Spinal cord (tissue), 10 donors: Measurements from ENCODE around the gene FAM114A2. TPM values are rescaled to one million over a fixed set of nuclear protein-coding genes. Genes with fewer than 3 reads are reported as not detected.

Experiments used
- DNase-seq, 6 donors: peaks; one replicate each; pipeline versions ENCODE4 v3.0.0 to v3.0.0-alpha.2; 2013 to 2015; ENCODE audit warnings: low spot score in 6 of 6, low read depth in 4 of 6
- H3K27ac ChIP-seq: one replicate; pipeline ENCODE4 v1.5.1; 2013; ENCODE audit warnings: low read depth, low read length, control low read depth
- H3K27me3 ChIP-seq: one replicate; pipeline ENCODE4 v1.6.1; 2013; ENCODE audit warnings: low read length; ENCODE audit not compliant: control insufficient read depth, insufficient read depth
- H3K36me3 ChIP-seq: one replicate; pipeline ENCODE4 v1.6.1; 2013; ENCODE audit warnings: low read length; ENCODE audit not compliant: control insufficient read depth, insufficient read depth
- H3K4me1 ChIP-seq: one replicate; pipeline ENCODE4 v1.6.1; 2013; ENCODE audit warnings: low read length; ENCODE audit not compliant: control insufficient read depth, insufficient read depth
- H3K4me3 ChIP-seq: one replicate; pipeline ENCODE4 v1.5.1; 2013; ENCODE audit warnings: low read depth, low read length, control low read depth
- H3K9me3 ChIP-seq: one replicate; pipeline ENCODE4 v1.6.1; 2013; ENCODE audit warnings: low read length; ENCODE audit not compliant: control insufficient read depth, insufficient read depth
- WGBS: methylation state at CpG from one replicate; pipeline ENCODE4 v1.1.5; 2013; ENCODE audit warnings: missing lambda C conversion rate; ENCODE audit not compliant: insufficient coverage; 5-methylcytosine and 5-hydroxymethylcytosine counted together
- polyA plus RNA-seq, 2 donors: library from polyadenylated mRNA; unstranded; fragments of 120-200 nt; gene quantifications; one replicate each; pipeline ENCODE4 v1.2.1, GENCODE V29; 2013; ENCODE audit not compliant: insufficient read length in 2 of 2
- total RNA-seq, 2 donors: library from RNA; depleted of rRNA in 1 of 2; stranded (reverse); fragments of 120-200 nt in 1 of 2; fragments of >200 nt in 1 of 2; gene quantifications; one replicate each; pipeline versions ENCODE4 v1.2.3 to v1.2.4, GENCODE V29; 2013 to 2014
- donor health status: healthy.

The FAM114A2 gene
- total and polyA plus RNA-seq, 4 donors, result 16.4 to 54.3 (median 27.1) TPM

- Histone ChIP-seq H3K4me1 (no peaks in the 10 kb centered on the region), H3K27me3 (no peaks in the 10 kb centered on the region), H3K4me3 (no peak overlapping the region), H3K27ac (no peak overlapping the region), H3K9me3 (no peaks in the 10 kb centered on the region), H3K36me3 (no peaks in the 10 kb centered on the region)
- no peak for DNase-seq
Measured at GRCh38 chr5:153974813-153975163, 63.9 kb downstream of the FAM114A2 start.

DNA sequence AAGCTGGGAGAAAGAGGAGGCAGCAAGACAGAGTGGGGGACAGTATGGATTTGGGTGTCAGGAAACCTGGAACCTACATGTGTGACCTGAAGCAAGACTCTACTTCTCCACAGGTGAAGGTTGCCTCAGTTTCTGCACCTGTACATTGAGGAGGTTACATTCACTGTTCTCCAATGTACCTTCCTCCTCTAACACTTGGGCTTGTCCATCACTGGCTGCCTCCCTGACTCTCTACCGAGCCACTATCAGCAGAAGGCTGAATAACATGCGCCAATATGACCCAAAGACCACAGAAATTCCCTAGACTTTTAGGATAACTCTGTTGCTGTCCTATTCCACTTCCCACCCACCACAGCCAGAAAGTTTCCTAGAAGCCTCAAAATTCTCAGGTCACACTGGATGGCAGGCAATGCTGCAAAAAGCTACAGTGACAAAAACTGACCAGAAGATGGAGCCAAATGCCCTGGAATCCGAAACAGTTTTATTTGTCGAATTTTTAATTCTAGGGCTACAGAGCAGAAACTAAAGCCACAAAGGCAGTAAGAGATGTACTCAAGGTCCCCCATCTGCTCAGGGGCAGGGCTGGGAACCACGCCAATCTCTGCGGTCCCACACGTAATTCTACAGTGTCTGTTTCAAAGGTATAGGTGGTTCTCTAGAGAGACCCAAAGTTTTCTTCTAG lies 64.4 kb downstream of the FAM114A2 start:
- H3K9me3 ChIP-seq, result no peaks in the 10 kb centered on the region
- no peaks in the 10 kb centered on the region for H3K36me3 ChIP-seq
- peak; percentile 27 to 91 (median 50) for DNase-seq
- WGBS, result 17% methylated on average over 7 of the region's 7 CpGs
- H3K4me3 ChIP-seq, result no peak overlapping the region
- no peak overlapping the region for H3K27ac ChIP-seq
- no peaks in the 10 kb centered on the region for H3K27me3 ChIP-seq
- H3K4me1 ChIP-seq, result no peaks in the 10 kb centered on the region

GRCh38 chr5:153972240-153972639 lies 66.5 kb downstream of the FAM114A2 start:
- H3K9me3 ChIP-seq, result no peaks in the 10 kb centered on the region
- H3K27me3 ChIP-seq, result no peaks in the 10 kb centered on the region
- H3K27ac ChIP-seq, result no peak overlapping the region
- no peak for DNase-seq
- no peaks in the 10 kb centered on the region for H3K36me3 ChIP-seq
- no peaks in the 10 kb centered on the region for H3K4me1 ChIP-seq
- WGBS, result 96% methylated on average over 2 of the region's 2 CpGs
- H3K4me3 ChIP-seq, result no peak overlapping the region

DNA sequence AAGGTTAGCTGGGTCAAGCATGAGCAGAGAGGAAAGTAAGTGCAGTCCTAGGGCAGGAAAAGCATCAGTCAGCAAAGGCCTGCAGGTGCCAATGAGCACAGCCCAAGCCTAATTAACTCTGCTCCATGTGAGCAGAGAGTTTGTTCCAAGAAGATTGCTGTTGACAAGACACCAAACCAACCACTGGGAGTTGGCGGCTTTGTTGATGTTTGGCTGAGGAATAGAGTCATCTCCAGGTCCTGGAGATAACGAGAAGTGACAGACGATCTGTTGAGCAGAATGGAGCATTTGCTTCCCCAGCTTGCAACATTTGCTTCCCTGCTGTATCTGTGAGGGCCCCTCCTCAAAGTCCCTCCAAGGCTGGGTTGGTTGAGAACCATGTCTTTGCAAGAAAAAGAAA lies 68.2 kb downstream of the FAM114A2 start:
- H3K9me3 ChIP-seq, result no peaks in the 10 kb centered on the region
- DNase-seq, result no peak
- H3K36me3 ChIP-seq, result no peaks in the 10 kb centered on the region
- WGBS, result 89% methylated on average over 3 of the region's 3 CpGs
- H3K4me3 ChIP-seq, result no peak overlapping the region
- H3K4me1 ChIP-seq, result no peaks in the 10 kb centered on the region
- H3K27ac ChIP-seq, result no peak overlapping the region
- H3K27me3 ChIP-seq, result no peaks in the 10 kb centered on the region

DNA sequence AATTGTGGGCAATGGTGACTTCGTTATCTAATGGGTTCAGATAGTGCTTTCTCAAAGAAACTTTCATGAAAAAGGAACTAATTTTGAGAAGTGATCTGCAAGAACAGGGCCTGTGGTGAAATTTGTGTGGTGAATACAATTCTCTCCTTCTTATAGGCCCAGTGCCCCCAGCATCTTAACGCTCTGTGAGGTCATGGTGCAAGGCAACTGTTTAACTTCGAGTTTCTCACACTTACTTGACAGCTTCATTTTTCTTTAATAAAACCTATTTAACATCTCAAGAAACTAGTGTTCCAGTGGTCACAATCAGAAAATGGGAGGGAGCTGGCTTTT lies 69.2 kb downstream of the FAM114A2 start:
- DNase-seq, result no peak
- no peaks in the 10 kb centered on the region for H3K36me3 ChIP-seq
- no peak overlapping the region for H3K27ac ChIP-seq
- no peaks in the 10 kb centered on the region for H3K27me3 ChIP-seq
- peaks cover 3% of the 10 kb centered on the region for H3K4me1 ChIP-seq
- no peaks in the 10 kb centered on the region for H3K9me3 ChIP-seq
- no peak overlapping the region for H3K4me3 ChIP-seq
- 100% methylated on average over 1 of the region's 3 CpGs for WGBS

GRCh38 chr5:153968761-153969562 lies 69.7 kb downstream of the FAM114A2 start:
- Histone ChIP-seq H3K36me3 (no peaks in the 10 kb centered on the region), H3K4me1 (peaks cover 9% of the 10 kb centered on the region), H3K9me3 (no peaks in the 10 kb centered on the region), H3K27me3 (no peaks in the 10 kb centered on the region), H3K27ac (no peak overlapping the region), H3K4me3 (no peak overlapping the region)
- DNase-seq, result no peak
- 80% methylated on average over 9 of the region's 10 CpGs for whole genome bisulfite sequencing

DNA sequence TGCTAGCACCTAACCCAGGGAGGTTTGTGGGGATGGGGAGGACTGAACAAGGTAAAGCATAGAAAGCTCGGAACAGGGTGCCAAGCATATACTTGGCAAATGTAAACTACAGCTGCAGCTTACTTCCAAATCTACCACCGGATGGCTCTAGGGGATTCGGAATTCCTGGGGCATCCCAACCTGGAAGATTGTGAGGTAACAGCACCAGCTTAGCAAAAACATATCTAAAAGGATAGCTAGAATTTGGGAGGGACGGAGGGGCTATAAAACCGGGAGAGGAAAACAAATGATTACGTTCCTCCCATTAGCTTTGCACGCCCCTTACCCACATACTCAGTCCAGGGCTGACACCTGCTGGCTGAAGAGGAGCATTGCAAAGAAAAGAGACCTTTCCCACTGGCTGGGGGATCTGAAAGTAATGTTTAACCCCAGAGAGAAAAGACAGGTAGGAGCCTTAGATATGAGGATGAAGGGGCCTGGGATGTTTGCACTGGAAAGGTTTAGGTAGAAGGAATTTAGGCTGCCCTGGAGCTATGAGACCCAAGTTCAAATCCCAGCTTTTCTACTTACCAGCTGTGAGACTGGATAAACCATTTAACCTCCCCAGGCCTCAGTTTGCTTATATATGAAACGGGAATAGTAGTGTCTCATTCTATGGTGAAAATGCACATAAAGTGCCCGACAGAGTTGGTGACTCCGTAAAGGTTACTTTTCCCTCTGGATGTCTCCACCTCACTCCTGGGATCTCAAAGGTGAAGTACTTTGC lies 73.6 kb downstream of the FAM114A2 start:
- no CpG with 5 or more reads among the region's 10 CpGs for WGBS
- Histone ChIP-seq H3K27ac (no peak overlapping the region), H3K27me3 (no peaks in the 10 kb centered on the region), H3K4me1 (peaks cover 9% of the 10 kb centered on the region), H3K36me3 (no peaks in the 10 kb centered on the region), H3K9me3 (no peaks in the 10 kb centered on the region), H3K4me3 (peak overlapping the region; percentile 10)
- DNase-seq, result peak; percentile 62 to 95 (median 74)

- Histone ChIP-seq H3K4me1 (peaks cover 15% of the 10 kb centered on the region), H3K27me3 (no peaks in the 10 kb centered on the region), H3K27ac (no peak overlapping the region), H3K9me3 (no peaks in the 10 kb centered on the region), H3K36me3 (no peaks in the 10 kb centered on the region), H3K4me3 (no peak overlapping the region)
- peak in 3 of 6 donors; percentile 3 to 66 (median 27) for DNase-seq
- WGBS, result 49% methylated on average over 13 of the region's 17 CpGs
Measured at GRCh38 chr5:153964191-153964879, 74.4 kb downstream of the FAM114A2 start.
